ES-I3 (cell line): ENCODE measurements around the gene ABTB2.

Experiments used
- H3K36me3 ChIP-seq: 2 replicates; pipeline ENCODE4 v1.6.1; 2013; ENCODE audit warnings: mild to moderate bottlenecking, low read length, control low read depth, moderate library complexity; ENCODE audit not compliant: insufficient read depth
- H3K4me1 ChIP-seq: 2 replicates; pipeline ENCODE4 v1.6.1; 2013; ENCODE audit warnings: mild to moderate bottlenecking, control low read depth, low read length; ENCODE audit not compliant: insufficient read depth
- H3K9ac ChIP-seq: 2 replicates; pipeline ENCODE4 v1.6.1; 2013; ENCODE audit warnings: low read depth, mild to moderate bottlenecking, low read length, moderate library complexity
- H3K9me3 ChIP-seq: 2 replicates; pipeline ENCODE4 v1.6.1; 2013; ENCODE audit warnings: mild to moderate bottlenecking, low read length, moderate library complexity; ENCODE audit not compliant: control insufficient read depth, insufficient read depth

Gene ABTB2

GRCh38 chr11:34147581-34147980, 210.2 kb downstream of the ABTB2 start:
- peaks cover 12% of the 10 kb centered on the region; the same call in 1 of the 2 replicates for H3K4me1 ChIP-seq
- H3K9ac ChIP-seq: no peak overlapping the region
- H3K36me3 ChIP-seq: peaks cover 29% of the 10 kb centered on the region
- no peaks in the 10 kb centered on the region for H3K9me3 ChIP-seq

DNA sequence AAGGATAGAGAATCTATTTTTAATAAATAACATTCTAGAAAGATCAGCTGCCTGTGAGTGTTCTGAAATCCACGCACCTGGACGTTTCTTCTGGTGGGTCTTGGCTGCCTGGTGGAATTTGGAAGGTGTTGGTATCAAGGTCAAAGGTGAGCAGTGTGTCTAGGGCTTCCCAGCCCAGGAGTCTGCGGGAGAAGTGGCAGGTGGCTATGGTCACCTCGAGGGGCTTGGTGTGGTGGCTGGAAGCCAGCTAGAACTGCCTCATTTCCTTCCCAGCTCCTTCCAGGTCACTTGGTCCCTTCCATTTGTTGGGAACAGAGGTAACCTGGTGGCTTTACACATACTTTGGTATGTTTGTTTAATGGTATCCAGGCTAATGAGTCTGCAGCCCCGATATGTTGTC, 210.9 kb downstream of the ABTB2 start:
- Histone ChIP-seq H3K36me3 (peaks cover 36% of the 10 kb centered on the region), H3K4me1 (peaks cover 12% of the 10 kb centered on the region; the same call in 1 of the 2 replicates), H3K9me3 (no peaks in the 10 kb centered on the region), H3K9ac (no peak overlapping the region)

- Histone ChIP-seq H3K36me3 (peaks cover 38% of the 10 kb centered on the region), H3K9me3 (no peaks in the 10 kb centered on the region), H3K9ac (no peak overlapping the region), H3K4me1 (peaks cover 12% of the 10 kb centered on the region; the same call in 1 of the 2 replicates)
These were observed 211.4 kb downstream of the ABTB2 start for GRCh38 chr11:34146411-34146810.

DNA sequence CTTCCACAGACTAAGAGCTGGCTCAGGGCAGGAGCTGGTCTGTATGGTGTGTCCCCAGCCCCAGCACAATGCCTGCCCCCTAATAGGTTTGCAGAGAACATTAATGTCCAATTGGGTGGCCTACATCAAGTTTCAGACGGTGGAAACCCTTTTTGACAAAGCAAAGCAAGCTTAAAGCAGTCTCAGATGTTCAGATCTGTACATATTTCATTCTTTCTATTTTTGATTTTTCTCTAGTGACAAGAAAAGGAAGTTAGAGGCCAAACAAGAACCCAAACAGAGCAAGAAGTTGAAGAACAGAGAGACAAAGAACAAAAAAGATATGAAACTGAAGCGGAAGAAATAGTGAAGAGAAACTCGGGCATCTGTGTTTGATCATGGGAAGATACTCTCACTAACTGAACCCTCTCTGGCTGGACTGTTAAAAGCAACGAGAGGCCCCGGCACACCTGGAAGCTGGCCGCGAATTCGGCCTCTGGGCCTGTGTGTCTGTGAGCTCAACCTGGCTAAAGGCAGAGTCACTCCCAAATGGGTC, 211.9 kb downstream of the ABTB2 start:
- H3K9me3 ChIP-seq: no peaks in the 10 kb centered on the region
- no peak overlapping the region for H3K9ac ChIP-seq
- H3K36me3 ChIP-seq: peaks cover 38% of the 10 kb centered on the region
- H3K4me1 ChIP-seq: peaks cover 12% of the 10 kb centered on the region; the same call in 1 of the 2 replicates

- H3K9ac ChIP-seq: no peak overlapping the region
- H3K4me1 ChIP-seq: peaks cover 12% of the 10 kb centered on the region; the same call in 1 of the 2 replicates
- peaks cover 40% of the 10 kb centered on the region for H3K36me3 ChIP-seq
- H3K9me3 ChIP-seq: no peaks in the 10 kb centered on the region
These were observed 212.7 kb downstream of the ABTB2 start for GRCh38 chr11:34145073-34145472.

GRCh38 chr11:34143048-34143447, 214.8 kb downstream of the ABTB2 start:
- Histone ChIP-seq H3K36me3 (peaks cover 42% of the 10 kb centered on the region), H3K4me1 (peaks cover 1% of the 10 kb centered on the region; the same call in 1 of the 2 replicates), H3K9ac (no peak overlapping the region), H3K9me3 (no peaks in the 10 kb centered on the region)

GRCh38 chr11:34140149-34140548, 217.7 kb downstream of the ABTB2 start:
- H3K9me3 ChIP-seq: no peaks in the 10 kb centered on the region
- H3K4me1 ChIP-seq: no peaks in the 10 kb centered on the region
- H3K9ac ChIP-seq: no peak overlapping the region
- peaks cover 42% of the 10 kb centered on the region for H3K36me3 ChIP-seq

DNA sequence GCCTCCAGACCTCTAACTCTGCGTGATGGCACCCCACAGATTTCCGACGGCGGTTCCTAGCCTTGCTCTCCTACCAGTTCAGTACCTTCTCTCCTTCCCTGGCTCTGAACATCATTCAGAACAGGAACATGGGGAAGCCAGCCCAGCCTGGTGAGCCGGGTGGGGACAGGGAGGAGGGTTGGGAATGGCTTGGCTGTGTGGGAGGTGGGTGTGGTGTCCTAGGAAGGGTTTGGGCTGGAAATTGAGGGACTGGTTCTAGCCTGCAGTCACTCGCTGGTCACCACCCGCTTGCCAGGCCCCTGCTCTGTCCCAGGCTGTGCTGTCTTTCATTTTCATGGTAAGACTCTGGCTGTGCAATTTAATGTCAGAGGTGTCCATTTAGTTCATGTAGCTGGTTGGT, 218.5 kb downstream of the ABTB2 start:
- no peaks in the 10 kb centered on the region for H3K4me1 ChIP-seq
- peaks cover 36% of the 10 kb centered on the region for H3K36me3 ChIP-seq
- H3K9me3 ChIP-seq: no peaks in the 10 kb centered on the region
- no peak overlapping the region for H3K9ac ChIP-seq

DNA sequence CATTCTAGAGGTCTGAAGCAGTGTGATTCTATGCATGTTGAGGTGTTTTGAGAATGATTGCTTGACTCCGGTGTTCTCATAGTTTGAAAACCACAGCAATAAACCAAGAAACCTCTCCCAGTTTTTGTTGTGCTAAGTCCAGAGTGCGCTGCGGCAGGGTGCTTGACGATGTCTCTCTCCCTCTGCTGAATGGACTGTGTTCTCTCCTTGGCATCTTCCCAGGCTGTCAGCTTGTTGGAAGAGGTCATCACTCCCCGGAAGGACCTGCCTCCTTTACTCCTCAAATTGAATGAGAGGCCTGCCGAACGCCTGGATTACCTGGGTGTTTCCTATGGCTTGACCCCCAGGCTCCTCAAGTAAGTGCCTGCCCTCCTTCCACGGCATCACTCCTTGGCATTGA, 221.4 kb downstream of the ABTB2 start:
- Histone ChIP-seq H3K9me3 (no peaks in the 10 kb centered on the region), H3K36me3 (peaks cover 25% of the 10 kb centered on the region), H3K4me1 (no peaks in the 10 kb centered on the region), H3K9ac (no peak overlapping the region)

- Histone ChIP-seq H3K9me3 (no peaks in the 10 kb centered on the region), H3K4me1 (no peaks in the 10 kb centered on the region), H3K36me3 (peaks cover 29% of the 10 kb centered on the region), H3K9ac (no peak overlapping the region)
These were observed 222.4 kb downstream of the ABTB2 start for GRCh38 chr11:34135439-34135838.

GRCh38 chr11:34134765-34135164, 223.0 kb downstream of the ABTB2 start:
- Histone ChIP-seq H3K36me3 (peaks cover 28% of the 10 kb centered on the region), H3K9ac (no peak overlapping the region)

GRCh38 chr11:34132261-34132965, 225.4 kb downstream of the ABTB2 start:
- Histone ChIP-seq H3K36me3 (peaks cover 27% of the 10 kb centered on the region), H3K4me1 (no peaks in the 10 kb centered on the region), H3K9me3 (no peaks in the 10 kb centered on the region), H3K9ac (no peak overlapping the region)

More at GRCh38 chr11:34134765-34135164, 223.0 kb downstream of the ABTB2 start:
- H3K4me1 ChIP-seq: no peaks in the 10 kb centered on the region
- no peaks in the 10 kb centered on the region for H3K9me3 ChIP-seq

DNA sequence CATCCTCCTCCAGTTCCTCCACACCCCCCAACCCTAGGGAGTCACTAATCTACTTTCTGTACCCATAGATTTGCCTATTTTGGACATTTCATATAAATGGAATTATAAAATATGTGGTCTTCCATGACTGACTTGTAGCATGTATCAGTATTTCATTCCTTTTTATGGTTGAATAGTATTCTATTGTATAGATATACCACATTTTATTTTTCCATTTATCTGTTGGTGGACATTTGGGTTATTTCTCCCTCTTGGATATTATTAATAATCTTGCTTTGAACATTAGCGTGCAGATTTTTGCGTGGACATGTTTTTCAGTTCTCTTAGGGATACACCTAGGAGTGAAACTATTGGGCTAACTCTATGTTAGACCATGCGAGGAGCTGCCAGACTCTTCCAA, 229.0 kb downstream of the ABTB2 start:
- Histone ChIP-seq H3K36me3 (peaks cover 20% of the 10 kb centered on the region), H3K4me1 (no peaks in the 10 kb centered on the region), H3K9ac (no peak overlapping the region), H3K9me3 (no peaks in the 10 kb centered on the region)

DNA sequence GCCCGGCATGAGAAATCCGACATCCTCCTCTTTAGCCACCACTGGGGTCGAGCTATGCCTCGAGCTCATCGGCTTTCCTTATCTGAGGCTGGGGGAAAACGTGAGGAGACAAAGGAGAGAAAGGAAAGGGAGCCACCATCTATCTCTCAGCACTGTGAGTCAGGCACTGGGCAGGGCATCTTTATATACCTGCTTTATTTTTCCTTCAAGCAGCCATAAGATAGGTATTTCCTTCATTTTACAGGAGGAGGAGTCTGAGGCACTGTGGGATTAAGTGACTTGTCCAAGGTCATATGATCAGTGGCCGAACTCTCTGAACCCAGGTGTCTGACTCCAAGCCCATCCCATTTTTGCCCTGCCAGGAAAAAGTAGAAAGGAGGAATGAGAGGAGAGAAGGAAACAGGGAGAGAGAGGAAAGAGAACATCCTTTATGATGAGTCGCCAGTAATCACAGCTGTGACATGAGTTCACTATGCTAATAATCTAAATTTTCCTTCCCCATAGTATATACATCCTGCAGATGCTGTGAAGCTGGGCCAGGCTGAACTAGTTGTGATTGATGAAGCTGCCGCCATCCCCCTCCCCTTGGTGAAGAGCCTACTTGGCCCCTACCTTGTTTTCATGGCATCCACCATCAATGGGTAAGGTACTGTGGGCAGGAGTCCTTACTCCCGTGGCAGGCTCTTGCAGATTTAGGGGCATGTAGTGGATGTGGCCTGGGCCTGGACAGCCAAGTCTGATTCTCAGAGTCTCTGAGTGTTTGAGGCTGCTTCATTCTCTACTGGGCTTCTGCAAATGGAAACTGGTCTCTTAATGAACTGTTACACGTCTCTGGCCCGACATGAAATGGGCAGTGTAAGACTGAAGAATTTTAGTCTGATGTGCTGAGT, 230.6 kb downstream of the ABTB2 start:
- Histone ChIP-seq H3K4me1 (no peaks in the 10 kb centered on the region), H3K9me3 (no peaks in the 10 kb centered on the region), H3K9ac (no peak overlapping the region), H3K36me3 (peaks cover 32% of the 10 kb centered on the region)
